ENCODE results near the gene FBXL20.
"Not testable (repeated sequence)": the region's sequence is repeated elsewhere in the genome, so short reads cannot be mapped to it uniquely, and the experiment has no call there.

DNA sequence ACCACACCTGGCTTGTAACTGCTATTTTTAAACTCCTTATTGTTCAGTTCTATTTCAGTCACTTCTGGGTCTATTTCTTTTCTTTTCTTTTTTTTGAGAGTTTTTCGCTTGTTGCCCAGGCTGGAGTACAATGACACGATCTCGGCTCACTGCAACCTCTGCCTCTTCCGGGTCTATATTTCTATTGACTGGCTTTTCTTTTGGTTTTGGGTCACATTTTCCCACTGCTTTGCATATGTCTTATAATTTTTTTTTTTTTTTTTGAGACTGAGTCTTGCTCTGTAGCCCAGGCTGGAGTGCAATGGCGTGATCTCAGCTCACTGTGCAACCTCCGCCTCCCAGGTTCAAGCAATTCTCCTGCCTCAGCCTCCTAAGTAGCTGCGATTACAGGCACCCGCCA, 108.9 kb downstream of the FBXL20 start:
- TF ChIP-seq, protein P1, sequence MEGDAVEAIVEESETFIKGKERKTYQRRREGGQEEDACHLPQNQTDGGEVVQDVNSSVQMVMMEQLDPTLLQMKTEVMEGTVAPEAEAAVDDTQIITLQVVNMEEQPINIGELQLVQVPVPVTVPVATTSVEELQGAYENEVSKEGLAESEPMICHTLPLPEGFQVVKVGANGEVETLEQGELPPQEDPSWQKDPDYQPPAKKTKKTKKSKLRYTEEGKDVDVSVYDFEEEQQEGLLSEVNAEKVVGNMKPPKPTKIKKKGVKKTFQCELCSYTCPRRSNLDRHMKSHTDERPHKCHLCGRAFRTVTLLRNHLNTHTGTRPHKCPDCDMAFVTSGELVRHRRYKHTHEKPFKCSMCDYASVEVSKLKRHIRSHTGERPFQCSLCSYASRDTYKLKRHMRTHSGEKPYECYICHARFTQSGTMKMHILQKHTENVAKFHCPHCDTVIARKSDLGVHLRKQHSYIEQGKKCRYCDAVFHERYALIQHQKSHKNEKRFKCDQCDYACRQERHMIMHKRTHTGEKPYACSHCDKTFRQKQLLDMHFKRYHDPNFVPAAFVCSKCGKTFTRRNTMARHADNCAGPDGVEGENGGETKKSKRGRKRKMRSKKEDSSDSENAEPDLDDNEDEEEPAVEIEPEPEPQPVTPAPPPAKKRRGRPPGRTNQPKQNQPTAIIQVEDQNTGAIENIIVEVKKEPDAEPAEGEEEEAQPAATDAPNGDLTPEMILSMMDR (IDR thresholded peaks at IDR 0.05) = not testable (repeated sequence)
- TF ChIP-seq POLR2AphosphoS5 (IDR thresholded peaks at IDR 0.05); EP300 (IDR thresholded peaks at IDR 0.05); POLR2A (IDR thresholded peaks at IDR 0.05; ENCODE audit: low read depth): not testable (repeated sequence)

All from esophagus muscularis mucosa (tissue), 4 donors.